GM19397 (cell line): Measurements from ENCODE around the gene ARID1A.

Source experiments
- ATAC-seq: cut with Tn5 transposase; IDR thresholded peaks from one replicate; pipeline ENCODE4 v1.9.1; 2021; ENCODE audit warnings: mild to moderate bottlenecking, moderate library complexity; ENCODE audit not compliant: unreplicated experiment

The ARID1A gene

GRCh38 chr1:26822737-26823395, 127.1 kb downstream of the ARID1A start:
- ATAC-seq, result no peak

GRCh38 chr1:26824731-26825130, 128.9 kb downstream of the ARID1A start:
- no peak for ATAC-seq

GRCh38 chr1:26826261-26827105, 130.7 kb downstream of the ARID1A start, which contains the start of gene ZDHHC18:
ZDHHC18 (plus strand) TSS chr1:26826688; CDS start chr1:26826805, 117 bp downstream.
- peak; percentile 75 for ATAC-seq

- no peak for ATAC-seq
Observed at GRCh38 chr1:26827106-26827604, 131.3 kb downstream of the ARID1A start.

GRCh38 chr1:26827663-26828062, 131.8 kb downstream of the ARID1A start:
- no peak for ATAC-seq

- no peak for ATAC-seq
Observed at GRCh38 chr1:26828411-26828991, 132.7 kb downstream of the ARID1A start.

GRCh38 chr1:26829184-26829911, 133.5 kb downstream of the ARID1A start:
- ATAC-seq, result no peak

GRCh38 chr1:26831059-26831458, 135.2 kb downstream of the ARID1A start:
- no peak for ATAC-seq
